Diencephalon (tissue), 1 donor: ENCODE measurements around the gene SYTL1. TPM values are rescaled to one million over a fixed set of nuclear protein-coding genes. Genes with fewer than 3 reads are reported as not detected.

Experiments
- small RNA-seq: library from RNA; depleted of rRNA; stranded (forward); fragments of <200 nt; gene quantifications from one replicate; pipeline ENCODE3, GENCODE V24; 2014
- total RNA-seq: library from RNA; depleted of rRNA; stranded (reverse); fragments of >200 nt; gene quantifications from one replicate; pipeline ENCODE4 v1.2.3, GENCODE V29; 2014

SYTL1 gene, protein sequence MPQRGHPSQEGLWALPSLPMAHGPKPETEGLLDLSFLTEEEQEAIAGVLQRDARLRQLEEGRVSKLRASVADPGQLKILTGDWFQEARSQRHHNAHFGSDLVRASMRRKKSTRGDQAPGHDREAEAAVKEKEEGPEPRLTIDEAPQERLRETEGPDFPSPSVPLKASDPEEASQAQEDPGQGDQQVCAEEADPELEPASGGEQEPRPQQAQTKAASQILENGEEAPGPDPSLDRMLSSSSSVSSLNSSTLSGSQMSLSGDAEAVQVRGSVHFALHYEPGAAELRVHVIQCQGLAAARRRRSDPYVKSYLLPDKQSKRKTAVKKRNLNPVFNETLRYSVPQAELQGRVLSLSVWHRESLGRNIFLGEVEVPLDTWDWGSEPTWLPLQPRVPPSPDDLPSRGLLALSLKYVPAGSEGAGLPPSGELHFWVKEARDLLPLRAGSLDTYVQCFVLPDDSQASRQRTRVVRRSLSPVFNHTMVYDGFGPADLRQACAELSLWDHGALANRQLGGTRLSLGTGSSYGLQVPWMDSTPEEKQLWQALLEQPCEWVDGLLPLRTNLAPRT
- 0.46 TPM for total RNA-seq

DNA sequence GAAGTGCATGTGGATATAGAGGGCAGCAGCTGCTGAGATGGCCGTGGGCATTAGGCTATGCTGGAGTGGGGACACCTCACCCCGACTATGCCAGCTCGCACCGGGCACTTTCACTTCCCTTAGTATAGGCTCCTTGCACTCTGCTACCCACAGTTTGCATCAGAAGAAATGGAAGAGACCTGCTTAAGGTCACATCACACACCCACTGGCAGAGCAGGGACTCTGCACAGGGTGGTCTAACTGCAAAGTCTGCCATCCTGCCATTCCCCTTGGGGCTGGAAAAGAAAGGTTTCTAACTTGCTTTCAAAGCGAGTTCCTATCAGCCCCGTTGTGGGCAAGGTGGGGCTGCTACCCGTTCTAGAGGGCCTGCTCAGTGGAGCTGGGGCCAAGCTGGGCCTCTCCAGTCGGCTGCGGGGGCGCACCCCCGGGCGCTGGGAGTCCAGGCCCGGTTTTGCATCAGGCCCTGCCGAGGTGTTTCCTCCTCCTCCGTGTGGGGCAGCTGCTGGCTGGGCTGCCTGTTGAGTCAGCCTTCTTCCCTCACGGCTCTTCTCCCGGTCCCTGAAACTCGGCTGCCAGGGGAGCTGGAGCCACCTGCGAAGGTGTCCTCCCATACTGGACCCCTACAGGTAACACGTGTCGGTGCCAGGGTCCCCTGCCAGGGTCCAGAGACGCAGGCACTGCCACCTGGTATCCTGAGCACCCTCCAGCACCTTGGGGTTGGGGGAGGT, at the start of gene SYTL1:
Gene SYTL1 (plus strand): TSS at position 498 of the 728 bp plus-strand sequence. CDS start 3,313 bp downstream, outside the sequence.

DNA sequence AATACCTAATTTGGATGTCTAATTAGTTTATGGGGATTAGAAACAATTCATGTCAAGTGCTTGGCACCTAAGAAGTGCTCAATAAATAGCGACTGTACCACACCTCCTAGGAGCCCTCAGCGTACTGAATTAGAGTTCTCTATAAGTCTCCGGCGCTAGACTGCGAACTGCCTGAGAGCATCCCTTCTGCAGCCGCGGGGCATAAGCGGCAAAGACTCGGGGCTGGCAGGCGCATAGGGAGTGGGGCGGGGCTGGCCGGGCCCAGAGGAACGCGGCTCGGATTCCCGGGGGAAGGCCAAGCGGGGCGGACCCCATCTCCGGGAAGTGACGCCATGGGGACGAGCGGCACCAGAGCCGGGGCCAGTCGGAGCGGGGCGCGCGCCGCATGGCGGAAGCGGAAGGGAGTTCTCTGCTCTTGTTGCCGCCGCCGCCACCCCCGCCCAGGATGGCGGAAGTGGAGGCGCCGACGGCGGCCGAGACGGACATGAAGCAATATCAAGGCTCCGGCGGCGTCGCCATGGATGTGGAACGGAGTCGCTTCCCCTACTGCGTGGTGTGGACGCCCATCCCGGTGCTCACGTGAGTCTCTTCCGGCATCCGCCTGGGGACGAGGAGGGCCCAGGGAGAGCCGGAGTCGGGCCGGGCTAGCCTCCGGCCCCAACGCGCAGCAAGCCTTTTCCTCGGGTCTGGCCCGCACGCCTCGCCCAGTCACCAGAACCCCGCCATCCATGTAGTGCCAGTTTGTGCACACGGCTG, 19.8 kb upstream of the SYTL1 start, which contains the start of gene TMEM222:
Gene TMEM222 (plus strand): TSS at position 351 of the 756 bp plus-strand sequence. CDS start 35 bp downstream, at position 386.

DNA sequence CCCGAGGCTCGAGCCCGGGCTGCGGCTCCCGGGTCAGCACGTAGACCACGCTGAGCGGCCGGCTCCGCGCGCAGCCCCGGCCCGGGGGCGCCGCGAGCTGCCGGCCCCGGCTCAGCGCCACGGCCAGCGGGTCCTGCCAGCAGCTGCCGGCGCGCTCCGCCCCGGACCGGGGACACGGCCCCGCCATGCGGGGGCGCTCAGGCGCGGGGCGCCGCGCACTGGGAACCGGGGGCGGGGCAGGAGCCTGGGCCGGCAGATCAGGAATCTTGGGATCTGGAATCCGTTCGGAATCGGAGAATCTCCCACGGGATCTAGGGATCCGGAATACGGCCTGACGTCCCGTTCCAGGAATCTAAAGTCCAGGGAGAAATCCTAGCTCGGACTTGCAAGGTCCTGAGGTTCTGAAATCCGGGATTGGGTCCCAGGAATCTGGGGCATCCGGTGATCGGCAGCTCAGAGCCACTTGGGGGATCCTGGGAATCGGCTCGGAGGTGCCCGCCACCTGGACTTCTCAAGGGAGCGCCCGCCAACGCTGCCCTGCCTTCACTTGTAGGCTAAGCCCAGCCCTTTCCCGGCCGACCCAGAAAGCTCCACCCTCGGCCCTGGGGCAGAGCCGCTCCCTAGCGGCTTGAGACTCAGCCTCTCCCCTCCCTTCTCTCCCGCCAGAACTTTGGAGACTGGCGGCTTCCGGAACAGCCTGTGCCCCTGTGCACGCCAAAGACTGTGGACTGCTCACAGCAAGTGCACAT, 24.8 kb downstream of the SYTL1 start, which contains the start of gene MAP3K6:
Gene MAP3K6 (minus strand): TSS at position 551 of the 749 bp plus-strand sequence. CDS start 364 bp downstream, at position 187.

DNA sequence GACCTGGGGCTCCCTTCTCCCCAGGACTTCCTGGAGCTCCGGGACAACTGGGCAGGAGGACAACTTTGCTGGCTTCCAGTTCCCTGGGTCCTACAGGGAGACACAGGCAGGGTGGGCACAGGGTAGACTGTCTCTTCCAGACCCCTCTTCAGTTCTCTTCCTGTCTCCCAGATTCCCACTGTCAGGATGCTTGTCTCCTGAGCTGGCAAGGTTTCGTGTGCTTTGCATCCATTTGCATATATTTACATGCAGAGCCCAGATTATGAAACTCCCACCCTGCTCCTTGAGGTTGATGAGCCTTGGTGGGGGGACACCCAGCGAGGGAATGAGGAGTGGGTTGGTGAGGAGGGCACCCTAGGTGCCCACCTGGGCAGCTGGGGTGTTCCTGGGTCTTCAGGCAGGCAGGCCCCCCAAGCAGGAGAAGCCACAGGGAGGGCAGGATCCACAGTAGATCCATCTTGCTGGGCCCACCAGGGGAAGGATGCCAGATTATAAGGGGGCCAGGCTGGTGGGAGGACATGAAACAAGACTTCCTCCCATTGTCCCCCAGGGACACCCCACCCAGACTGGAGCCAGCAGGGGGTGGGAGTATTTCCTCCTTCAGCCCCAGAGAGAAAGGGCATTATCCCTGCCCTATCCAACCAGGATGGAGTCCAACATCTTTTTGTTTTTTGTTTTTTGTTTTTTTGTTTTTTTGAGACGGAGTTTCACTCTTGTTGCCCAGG, 32.7 kb downstream of the SYTL1 start, which contains the start of gene FCN3:
Gene FCN3 (minus strand): TSS at position 463 of the 725 bp plus-strand sequence. CDS start 6 bp downstream, at position 457.

GRCh38 chr1:27383039-27383605, 41.3 kb downstream of the SYTL1 start, which contains the start of gene CD164L2:
Gene CD164L2, minus strand, starts transcription at chr1:27383333. Its CDS starts 94 bp downstream, at chr1:27383239.

DNA sequence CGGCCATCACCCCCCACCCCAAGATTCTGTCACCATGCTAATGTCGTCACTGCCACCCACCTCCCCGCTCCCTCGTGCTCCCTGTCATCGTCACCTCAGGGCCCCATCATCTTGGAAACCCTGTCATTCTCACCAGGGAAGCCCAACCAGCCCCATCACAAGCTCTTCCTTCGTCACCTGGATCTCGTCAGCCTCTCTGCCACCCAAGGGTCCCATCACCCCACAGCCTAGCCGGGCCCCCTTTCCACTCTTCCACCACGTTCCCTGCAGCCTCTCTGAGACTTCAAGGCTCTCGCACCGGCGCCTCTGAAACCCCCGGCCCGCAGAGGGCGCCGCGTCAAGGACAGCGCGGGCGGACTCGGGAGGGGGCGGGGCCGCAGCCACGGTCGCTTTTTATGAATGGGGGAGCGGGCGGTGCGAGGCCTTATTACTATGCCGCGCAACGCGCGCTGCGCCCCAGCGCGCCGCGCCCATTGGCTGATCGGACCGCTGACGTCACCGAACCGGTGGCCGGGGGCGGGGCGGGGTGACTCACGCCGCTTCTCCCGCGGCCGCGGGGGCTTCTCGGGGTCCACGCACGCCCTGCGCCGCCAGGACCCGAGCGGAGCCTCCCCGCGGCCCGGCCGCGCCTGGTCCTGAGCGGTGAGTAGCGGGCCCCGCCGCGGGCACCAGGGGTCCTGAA, 50.4 kb downstream of the SYTL1 start, which contains the start of gene GPR3:
Gene GPR3 (plus strand): TSS at position 527 of the 682 bp plus-strand sequence. CDS start 1,177 bp downstream, outside the sequence.

Small RNA genes within 50 kb of the gene (small RNA-seq; reads per million reads assigned to genes)
- 0.10 reads per million for gene RNU6-48P

Other genes starting within 250 kb of the SYTL1 start
- 6.2 TPM for gene SLC9A1, start 186.9 kb upstream of the SYTL1 start, total RNA-seq
- 23.8 TPM for gene WDTC1, start 107.4 kb upstream of the SYTL1 start, total RNA-seq
- gene TMEM222, start 19.9 kb upstream of the SYTL1 start, total RNA-seq = 21.7 TPM
- gene MAP3K6, start 24.9 kb downstream of the SYTL1 start, total RNA-seq = 1.2 TPM
- gene FCN3, start 32.8 kb downstream of the SYTL1 start, total RNA-seq = not detected
- gene CD164L2, start 41.3 kb downstream of the SYTL1 start, total RNA-seq = not detected
- 0.69 TPM for gene GPR3, start 50.6 kb downstream of the SYTL1 start, total RNA-seq
- gene WASF2, start 148.1 kb downstream of the SYTL1 start, total RNA-seq = 8.5 TPM